GM18517 (cell line): Measurements from ENCODE around the gene KIAA1671.

Source experiments
- ATAC-seq: cut with Tn5 transposase; IDR thresholded peaks from one replicate; pipeline ENCODE4 v1.9.1; 2021; ENCODE audit warnings: mild to moderate bottlenecking, moderate library complexity; ENCODE audit not compliant: unreplicated experiment

Gene KIAA1671

DNA sequence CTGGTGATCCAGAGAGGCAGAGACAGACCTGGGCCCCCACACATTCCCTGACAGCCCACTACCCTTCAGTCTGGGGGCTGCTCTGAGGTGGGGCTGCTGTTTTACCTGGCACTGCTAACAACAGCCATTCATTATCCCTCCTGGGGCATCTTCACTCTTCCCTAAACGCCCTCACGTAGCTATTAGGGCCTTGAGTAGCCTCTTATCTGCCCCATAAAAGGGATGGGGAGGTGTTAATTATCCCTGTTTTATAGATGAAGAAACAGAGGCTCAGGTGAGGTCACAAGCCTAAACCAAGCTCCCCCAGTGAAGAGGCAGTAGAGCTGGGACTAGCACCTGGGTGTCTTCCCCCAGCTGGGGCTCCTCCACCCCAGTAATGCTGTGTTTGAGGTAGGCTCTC lies 79.5 kb downstream of the KIAA1671 start:
- no peak for ATAC-seq

DNA sequence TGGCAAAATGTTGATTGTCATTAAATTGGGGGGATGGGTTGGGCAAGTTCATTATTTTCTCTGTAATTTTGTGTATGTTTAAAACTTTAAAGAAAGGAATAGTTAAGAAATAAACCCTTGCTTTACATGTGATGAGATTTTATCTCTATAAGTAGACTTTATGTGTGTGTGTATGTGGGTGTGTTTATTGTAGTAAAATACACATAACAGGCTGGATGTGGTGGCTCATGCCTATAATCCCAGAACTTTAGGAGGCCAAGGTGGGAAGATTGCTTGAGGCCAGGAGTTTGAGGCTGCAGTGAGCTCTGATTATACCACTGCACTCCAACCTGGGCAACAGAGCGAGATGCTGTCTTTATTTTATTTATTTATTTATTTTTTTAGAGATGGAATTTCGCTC lies 83.2 kb downstream of the KIAA1671 start:
- no peak for ATAC-seq

DNA sequence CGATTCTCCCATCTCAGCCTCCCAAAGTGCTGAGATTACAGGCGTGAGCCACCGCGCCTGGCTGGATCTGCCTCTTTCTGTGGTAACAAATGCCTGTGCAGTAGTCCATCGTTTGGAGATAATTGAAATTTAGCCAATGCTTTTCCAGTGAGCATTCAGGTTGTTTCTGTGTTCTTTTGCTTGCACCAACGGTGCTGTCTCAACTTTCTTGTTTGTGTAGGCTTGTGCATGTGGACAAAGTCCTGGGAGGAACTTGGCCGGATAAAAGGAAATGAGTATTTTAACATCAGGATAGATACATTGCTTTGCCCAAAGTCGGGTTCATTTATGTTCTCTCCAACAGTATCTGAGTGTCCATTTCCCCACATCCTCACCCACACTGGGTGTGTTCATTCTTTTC lies 85.7 kb downstream of the KIAA1671 start:
- ATAC-seq, result no peak

DNA sequence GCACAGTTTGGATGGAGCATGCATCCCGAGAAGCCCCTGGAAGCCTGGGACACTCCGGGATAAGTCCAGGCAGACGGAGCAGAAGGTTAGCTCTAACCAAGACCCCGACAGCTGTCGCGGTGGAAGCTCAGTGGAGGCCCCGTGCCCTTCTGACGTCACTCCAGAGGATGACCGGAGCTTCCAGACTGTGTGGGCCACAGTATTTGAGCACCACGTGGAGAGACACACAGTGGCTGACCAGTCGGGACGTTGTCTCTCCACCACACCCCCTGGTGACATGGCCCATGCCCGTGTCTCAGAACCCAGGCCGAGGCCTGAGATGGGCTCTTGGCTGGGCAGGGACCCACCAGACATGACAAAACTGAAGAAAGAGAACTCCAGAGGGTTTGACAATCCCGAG lies 86.3 kb downstream of the KIAA1671 start:
- ATAC-seq, result no peak

DNA sequence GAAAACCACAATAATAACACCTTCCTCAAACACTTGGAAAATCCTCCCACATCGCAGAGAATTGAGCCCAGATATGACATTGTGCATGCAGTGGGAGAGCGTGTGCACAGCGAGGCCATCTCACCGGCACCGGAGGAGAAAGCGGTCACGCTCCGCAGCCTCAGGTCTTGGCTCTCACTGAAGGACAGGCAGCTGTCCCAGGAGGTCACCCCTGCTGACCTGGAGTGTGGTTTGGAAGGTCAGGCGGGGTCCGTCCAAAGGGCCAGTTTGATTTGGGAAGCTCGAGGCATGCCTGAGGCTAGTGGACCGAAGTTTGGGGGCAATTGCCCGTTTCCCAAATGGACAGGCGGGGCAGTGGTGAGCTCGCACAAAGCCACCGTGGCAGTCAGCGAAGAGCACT lies 86.7 kb downstream of the KIAA1671 start:
- ATAC-seq, result no peak

DNA sequence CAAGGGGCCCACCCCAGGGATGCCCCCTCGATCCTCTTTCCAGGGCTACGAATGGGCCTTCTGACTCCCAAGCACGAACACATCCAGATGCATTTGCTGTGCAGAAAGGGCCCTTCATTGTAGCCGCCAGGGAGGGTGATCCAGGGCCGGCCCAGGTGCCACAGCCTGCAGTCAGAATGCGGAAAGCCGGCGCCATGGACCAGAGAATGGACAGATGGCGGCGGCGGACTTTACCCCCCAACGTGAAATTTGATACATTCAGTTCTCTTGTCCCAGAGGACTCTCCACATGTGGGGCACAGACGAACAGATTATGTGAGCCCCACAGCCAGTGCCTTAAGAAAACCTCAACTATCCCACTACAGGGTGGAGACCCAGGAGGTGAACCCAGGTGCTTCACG lies 87.2 kb downstream of the KIAA1671 start:
- no peak for ATAC-seq

DNA sequence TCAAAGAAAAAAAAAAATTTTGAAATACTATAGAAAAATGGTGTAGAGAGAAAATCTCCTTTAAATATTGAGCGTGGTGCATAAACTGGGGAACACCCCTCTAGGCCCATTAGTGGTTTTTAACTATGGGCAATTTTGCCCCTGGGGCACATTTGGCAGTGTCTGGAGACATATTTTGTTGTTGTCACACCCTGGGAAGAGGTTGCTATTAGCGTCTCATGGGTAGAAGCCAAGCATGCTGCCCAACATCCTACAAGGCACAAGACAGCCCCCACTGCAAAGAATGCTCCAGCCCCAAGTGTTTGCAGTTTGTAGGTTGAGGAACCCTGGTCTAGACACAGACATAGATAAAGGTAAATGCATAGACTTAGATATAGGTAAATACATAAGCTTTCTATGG lies 92.6 kb downstream of the KIAA1671 start:
- ATAC-seq, result no peak

DNA sequence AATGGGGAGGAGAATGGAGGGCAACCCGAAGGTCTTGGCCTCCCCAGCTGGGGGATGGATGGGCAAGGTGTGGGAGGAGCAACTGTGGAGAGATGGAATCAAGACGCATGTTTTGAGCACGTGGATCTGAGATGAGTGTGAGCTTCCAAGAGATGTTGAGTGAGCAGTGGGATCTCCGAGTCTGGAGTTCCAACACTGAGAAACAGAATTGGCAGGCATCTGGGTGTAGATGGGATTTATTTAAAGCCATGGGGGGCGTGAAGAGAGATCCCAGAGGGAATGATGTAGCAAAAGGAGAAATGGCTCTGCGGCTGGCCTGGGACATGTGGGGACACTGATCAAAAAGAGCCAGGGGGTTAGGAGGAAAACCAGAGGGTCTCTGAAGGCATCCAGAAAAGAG lies 95.6 kb downstream of the KIAA1671 start:
- ATAC-seq, result no peak

DNA sequence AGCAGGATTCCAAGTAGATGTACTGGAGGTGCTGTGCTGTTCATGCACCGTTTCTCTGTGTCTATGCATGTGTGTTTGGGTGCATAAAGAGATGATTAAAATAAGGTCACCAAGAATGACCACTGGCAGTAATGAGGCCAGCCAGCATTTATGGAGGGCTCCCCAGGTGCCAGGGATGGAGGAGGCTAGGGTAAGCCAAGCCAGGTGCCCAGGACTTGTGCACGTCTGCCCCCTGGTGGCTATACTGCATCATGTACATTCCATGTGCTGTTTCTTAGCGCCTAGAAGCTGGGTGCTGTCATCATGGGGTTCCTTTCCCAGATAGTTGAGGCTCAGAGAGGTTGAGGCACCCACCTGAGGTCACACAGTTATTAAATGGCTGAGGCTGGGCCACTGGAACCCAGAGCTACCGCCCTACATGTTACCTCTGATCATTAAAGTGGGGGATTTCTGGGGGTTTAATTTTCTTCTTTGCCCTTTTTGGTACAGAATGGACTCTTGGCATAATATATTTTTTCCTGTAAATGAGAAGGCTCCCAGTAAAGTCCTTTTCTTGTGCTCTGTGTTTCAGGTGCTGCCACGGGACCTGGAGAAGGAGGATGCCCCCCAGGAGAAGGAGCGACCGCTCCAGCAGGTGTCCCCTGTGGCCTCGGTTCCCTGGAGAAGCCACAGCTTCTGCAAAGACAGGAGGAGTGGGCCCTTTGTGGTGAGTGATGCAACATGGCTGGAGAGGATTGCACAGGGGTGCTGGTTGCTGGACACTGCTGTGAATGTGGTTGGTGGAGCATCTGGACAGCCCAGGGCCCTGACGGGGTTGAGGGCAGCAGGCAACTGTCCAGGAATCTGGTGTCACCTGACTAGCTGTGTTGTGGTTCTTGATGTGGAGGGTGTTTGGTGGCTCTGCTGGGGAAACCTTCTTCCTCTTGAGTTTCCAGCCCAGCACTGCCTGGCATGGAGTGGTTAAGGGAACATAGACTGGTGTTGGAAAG lies 96.4 kb downstream of the KIAA1671 start:
- no peak for ATAC-seq

DNA sequence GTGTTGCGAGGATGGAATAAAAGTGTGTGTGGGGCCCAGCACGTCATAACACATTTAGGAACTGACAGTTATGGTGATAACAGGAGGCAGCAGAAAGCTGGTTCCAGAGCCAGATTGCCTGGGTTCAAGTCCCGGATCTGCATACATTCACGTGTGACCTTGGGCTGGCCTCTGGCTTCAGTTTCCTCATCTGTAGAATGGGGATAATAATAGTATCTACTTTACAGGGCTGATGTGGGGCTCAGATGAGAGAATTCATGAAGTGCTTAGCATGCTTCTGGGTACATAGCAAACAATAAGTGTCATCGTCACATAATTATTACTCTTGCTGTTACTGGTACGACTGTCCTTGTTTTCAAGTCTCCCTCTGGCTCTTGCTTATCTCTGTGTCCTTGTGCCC lies 97.3 kb downstream of the KIAA1671 start:
- ATAC-seq, result no peak

DNA sequence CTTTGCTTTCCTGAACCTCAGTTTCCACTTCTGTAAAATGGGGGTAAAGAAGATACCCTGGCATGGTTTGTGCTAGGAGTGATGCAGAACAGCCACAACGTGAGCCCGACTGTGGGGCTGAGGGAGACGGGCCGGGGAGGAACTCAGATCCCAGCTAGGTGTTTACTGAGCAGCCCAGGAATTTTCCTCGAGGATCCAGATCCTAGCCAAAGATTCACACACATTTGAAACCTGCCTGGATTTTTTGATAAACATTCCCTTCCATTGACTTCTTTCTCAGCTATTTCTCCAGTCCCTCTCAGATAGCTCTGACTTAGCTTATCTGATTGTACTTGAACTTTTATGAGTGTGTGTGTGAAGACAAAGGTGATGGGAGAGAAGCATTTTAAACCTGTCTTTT lies 98.0 kb downstream of the KIAA1671 start:
- no peak for ATAC-seq

DNA sequence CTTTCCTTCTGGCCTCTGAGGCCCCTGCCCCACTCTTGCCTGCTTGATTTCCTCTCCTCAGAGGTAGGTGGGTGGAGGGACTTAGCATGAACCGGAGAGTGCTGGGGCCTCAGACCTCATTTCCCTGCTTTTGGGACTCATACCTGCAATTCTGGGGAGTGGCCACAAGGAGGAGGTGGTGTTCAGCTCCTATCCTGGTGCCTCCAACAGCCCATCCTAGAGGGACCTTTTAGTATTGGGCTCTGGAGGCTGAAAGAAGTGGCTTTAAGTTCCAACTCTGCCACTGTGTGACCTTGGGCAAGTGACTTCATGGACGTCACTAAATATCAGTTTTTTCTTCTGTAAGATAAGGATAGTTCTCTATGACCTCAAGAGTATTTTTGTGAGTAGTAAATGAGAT lies 98.6 kb downstream of the KIAA1671 start:
- ATAC-seq, result no peak

DNA sequence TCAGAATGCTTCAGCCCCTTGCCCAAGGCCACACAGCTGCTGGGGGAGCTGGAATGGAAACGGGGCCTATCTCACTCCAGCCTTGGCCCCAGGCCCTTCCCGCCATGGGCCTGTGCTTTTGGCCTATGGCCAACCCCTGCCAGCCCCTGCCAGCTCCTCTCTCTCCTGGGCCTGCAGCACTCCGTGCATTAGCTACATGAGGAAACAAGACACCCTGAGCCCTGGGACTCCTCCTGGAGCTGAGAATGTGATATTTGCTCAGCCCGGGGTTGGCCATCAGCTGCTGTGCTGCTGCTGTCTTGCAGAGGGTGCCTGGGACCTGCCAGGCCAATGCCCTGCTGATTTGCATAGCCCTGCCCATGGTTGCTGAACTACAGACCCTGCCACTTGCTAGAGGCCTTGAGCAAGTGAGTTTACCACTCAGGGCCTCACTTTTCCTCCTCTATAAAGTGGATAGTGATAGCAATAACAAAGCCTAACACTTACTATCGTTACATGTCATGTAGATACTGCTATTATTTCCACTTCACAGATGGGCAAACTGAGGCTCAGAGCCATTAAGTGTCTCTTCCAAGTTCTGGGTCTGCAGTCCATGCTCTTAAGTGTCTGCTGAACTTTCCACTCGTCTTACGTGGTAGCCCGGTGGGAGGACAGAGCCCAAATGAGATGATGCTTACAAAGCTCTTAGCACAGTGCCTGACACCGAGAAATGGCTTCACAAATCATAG lies 99.6 kb downstream of the KIAA1671 start:
- ATAC-seq, result no peak

DNA sequence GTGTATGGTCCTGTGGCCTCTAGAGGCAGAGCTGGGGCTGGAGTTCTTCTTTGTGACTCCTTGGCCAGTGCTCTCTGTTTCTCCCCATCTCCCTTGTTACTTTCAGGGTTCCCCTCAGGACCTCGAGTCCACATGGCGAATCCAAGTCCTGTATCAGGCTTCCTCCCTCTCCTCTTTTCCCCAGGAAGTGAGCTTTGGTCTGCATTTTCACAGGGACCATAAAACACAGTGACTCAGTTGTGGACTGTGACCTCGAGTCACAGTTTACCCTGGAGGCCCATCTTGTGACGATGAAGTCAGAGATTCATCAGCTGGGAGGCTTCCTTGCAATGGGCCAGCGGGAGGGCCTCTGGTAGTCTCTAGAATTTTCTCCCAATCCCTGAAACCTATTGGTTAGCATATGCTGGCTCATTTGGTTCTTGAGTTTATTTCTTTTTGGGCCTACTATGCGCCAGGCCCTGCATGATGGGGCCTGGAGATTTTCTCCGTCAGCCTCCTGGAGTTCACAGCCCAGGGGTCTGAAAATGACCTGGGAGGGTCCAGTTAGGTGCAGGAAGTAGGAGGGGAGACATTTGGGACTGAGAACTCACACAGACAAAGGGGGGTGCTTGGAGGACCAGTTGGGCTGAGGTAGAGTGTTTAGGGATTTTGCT lies 100.8 kb downstream of the KIAA1671 start:
- no peak for ATAC-seq

DNA sequence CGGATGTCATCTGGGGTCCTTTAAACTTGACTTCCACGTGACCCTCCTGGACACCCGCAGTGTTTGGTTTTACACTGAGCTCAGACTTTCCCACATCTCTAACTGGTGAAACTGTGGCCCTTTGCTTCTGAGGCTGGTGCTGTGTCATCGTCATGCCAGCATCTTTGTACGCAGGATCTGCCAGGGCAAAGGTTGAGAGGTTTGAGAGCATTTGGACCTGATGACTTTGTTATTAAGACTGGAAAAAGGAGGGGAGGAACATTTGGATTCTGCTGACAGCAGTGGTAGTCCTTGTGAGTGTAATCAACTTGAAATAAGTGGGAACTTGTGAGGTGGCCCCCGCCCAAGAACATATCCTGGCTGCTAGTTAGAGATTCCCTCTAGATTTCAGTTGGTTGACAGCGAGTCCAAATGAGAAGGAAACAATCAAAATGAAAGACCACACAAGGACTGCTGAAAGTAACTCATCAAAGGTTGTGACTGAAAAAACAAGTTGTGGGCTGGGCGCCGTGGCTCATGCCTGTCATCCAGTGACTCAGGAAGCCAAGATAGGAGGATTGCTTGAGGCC lies 102.5 kb downstream of the KIAA1671 start:
- no peak for ATAC-seq

DNA sequence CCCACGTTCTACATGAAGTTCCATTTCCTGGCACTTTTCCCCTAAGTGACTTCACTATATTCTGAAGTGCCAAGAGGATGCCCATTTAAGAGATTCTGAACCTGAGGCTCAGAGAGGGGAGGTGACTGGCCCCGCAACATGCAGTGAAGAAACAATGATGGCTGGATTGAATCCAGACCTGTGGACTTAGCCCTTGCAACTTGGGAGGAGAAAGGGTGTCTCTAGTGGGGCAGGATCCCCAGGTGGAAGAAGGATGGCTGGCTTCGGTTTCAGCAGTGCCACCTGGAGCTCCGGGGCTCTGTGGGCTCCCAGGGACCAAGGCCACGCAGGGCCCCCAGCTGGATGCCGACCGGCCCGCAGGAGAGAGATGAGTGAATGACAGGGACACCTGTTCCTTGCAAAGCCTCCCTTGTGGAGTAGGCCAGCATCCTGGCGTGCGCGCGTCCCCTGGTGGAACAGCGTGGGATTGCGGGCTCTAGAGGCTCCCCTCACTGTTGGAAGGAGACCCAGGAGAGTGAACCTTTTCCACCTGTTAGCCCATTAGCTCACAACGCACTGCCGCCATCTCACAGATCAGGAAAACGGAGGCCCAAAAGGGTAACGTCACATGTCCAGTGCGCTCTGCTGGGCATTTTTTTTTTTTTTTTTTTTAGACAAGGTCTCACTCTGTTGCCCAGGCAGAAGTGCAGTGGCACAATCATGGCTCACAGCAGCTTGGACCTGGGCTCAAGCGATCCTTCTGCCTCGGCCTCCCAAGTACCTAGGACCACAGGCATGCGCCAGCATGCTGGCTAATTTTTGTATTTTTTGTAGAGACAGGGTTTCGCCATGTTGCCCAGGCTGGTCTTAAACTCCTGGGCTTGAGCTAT lies 104.7 kb downstream of the KIAA1671 start:
- no peak for ATAC-seq

DNA sequence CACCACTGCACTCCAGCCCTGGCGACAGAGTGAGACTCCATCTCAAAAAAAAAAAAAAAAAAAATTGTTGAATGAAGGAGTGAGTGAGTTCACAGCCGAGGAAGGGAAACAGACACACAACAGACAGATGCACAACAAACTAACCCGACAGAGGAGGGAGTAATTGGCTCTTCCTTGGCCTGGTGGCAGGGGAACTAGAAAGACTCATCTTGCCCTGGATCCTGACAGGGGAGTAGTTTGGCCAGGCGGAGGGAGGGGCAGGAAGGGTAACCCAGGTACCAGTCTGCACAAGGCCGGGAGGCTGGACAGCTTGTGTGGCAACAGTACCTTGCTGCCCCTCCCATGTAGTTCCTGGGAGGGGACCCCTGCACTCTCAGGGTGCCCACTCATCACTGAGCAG lies 106.9 kb downstream of the KIAA1671 start:
- ATAC-seq, result no peak

DNA sequence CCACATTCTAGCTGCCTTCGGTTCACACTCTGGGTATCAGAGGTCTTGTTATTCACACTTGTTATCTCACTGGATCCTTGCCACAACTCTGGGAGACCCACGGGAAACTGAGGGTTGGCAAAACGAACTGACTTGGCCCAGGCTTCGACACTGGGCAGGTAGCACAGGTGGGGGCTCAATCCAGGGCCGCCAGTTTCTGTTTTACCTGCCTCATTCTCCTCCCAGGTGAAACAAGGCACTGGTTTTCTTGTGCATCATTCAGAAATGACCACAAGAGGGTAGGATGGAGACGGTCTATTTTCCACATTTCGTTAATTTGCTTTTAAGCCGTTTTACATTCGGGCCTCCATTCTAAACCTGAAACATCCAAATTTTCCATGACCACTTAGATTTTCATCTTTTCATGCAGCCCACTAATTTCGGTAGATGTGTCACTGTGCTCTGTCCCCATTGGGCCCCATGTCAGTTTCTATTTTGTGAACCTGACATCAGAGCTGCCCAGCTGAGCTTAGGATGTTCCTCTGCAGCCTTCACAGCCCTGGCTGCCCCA lies 108.1 kb downstream of the KIAA1671 start:
- no peak for ATAC-seq

DNA sequence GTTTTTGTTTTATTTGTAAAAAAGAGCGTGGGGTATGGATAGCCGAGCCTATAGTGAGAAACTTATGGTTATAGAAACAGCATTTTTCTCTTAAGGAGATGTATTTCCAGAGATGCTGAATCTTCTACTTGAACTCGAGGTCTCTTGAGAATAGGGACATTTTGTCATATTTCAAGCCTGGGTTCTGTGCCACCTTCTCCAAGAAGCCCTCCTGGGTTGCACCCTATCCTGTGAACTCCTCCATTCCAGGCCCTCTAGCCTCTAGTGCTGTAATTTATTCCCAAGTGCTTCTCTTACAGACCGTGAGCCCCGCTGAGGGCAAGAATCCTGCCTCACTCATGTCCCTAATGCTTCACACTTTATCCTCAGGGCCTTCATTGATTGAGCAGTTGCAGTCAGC lies 108.6 kb downstream of the KIAA1671 start:
- ATAC-seq, result no peak
